HG03432 (cell line): ENCODE data around the gene SAPCD2.
A peak's percentile ranks its signal among the peaks of the same experiment; 100 is the strongest.

Source experiments
- ATAC-seq: cut with Tn5 transposase; IDR thresholded peaks from one replicate; pipeline ENCODE4 v1.9.1; 2021; ENCODE audit warnings: mild to moderate bottlenecking, moderate library complexity; ENCODE audit not compliant: unreplicated experiment

The SAPCD2 gene

GRCh38 chr9:137050570-137050969 lies 19.8 kb downstream of the SAPCD2 start:
- ATAC-seq, result no peak

- no peak for ATAC-seq
These were observed 20.6 kb downstream of the SAPCD2 start for GRCh38 chr9:137049544-137050449.

- no peak for ATAC-seq
These were observed 21.5 kb downstream of the SAPCD2 start for GRCh38 chr9:137048655-137049543.

GRCh38 chr9:137046088-137046787 lies 24.1 kb downstream of the SAPCD2 start, which contains the start of gene NPDC1:
Gene NPDC1 (minus strand): TSS chr9:137046177. CDS start chr9:137045989, 188 bp downstream.
- no peak for ATAC-seq

GRCh38 chr9:137045294-137046087 lies 24.9 kb downstream of the SAPCD2 start:
- ATAC-seq, result no peak

- ATAC-seq, result no peak
These were observed 25.7 kb downstream of the SAPCD2 start for GRCh38 chr9:137044502-137045177.

- ATAC-seq, result no peak
These were observed 26.3 kb downstream of the SAPCD2 start for GRCh38 chr9:137044037-137044436.

- no peak for ATAC-seq
These were observed 27.3 kb downstream of the SAPCD2 start for GRCh38 chr9:137042751-137043727.

- no peak for ATAC-seq
These were observed 29.2 kb downstream of the SAPCD2 start for GRCh38 chr9:137041124-137041523.

- no peak for ATAC-seq
These were observed 29.8 kb downstream of the SAPCD2 start for GRCh38 chr9:137040568-137040967.

- ATAC-seq, result no peak
These were observed 30.6 kb downstream of the SAPCD2 start for GRCh38 chr9:137039611-137040366.

- no peak for ATAC-seq
These were observed 31.4 kb downstream of the SAPCD2 start for GRCh38 chr9:137038916-137039315.

- no peak for ATAC-seq
These were observed 32.9 kb downstream of the SAPCD2 start for GRCh38 chr9:137037483-137037882.

- no peak for ATAC-seq
These were observed 33.3 kb downstream of the SAPCD2 start for GRCh38 chr9:137037035-137037434.

- ATAC-seq, result no peak
These were observed 34.4 kb downstream of the SAPCD2 start for GRCh38 chr9:137035937-137036336.

GRCh38 chr9:137035507-137035834 lies 34.9 kb downstream of the SAPCD2 start:
- no peak for ATAC-seq

GRCh38 chr9:137034709-137035506 lies 35.4 kb downstream of the SAPCD2 start:
- peak; percentile 59 for ATAC-seq
